ENCODE results near the gene PSAPL1. TPM values are rescaled to one million over a fixed set of nuclear protein-coding genes. Genes with fewer than 3 reads are reported as not detected.

PSAPL1 gene
- total RNA-seq, 4 donors from 2014 or later: 16.4 to 268 (median 137) TPM

GRCh38 chr4:7436256-7436655, 1.5 kb upstream of the PSAPL1 start:
- DNase-seq (ENCODE audit: low spot score in 2 of 2): no peak
- Histone ChIP-seq H3K4me1 (peaks cover 4% of the 10 kb centered on the region), H3K27ac (no peak overlapping the region), H3K27me3 (no peaks in the 10 kb centered on the region), H3K36me3 (no peaks in the 10 kb centered on the region), H3K4me3 (no peak overlapping the region), H3K9me3 (no peaks in the 10 kb centered on the region)
- TF ChIP-seq POLR2A (IDR thresholded peaks at IDR 0.05): no peak
- TF ChIP-seq POLR2AphosphoS5 (IDR thresholded peaks at IDR 0.05): no peak
- TF ChIP-seq EP300 (IDR thresholded peaks at IDR 0.05): no peak
- no peak for TF ChIP-seq CTCF (IDR thresholded peaks at IDR 0.05)
- 58% methylated on average over 4 of the region's 13 CpGs for WGBS

- H3K27ac ChIP-seq: no peak overlapping the region
- WGBS: 79% methylated on average over 11 of the region's 11 CpGs
- no peaks in the 10 kb centered on the region for H3K27me3 ChIP-seq
- DNase-seq (ENCODE audit: low spot score in 2 of 2): no peak
- no peaks in the 10 kb centered on the region for H3K36me3 ChIP-seq
- H3K4me1 ChIP-seq: peaks cover 4% of the 10 kb centered on the region
- TF ChIP-seq EP300 (IDR thresholded peaks at IDR 0.05) (no peak), CTCF (IDR thresholded peaks at IDR 0.05) (no peak)
- H3K4me3 ChIP-seq: no peak overlapping the region
- H3K9me3 ChIP-seq: no peaks in the 10 kb centered on the region
Measured at GRCh38 chr4:7435471-7436061, 836 bp upstream of the PSAPL1 start.

GRCh38 chr4:7434141-7434765, 477 bp downstream of the PSAPL1 start:
- no peaks in the 10 kb centered on the region for H3K27me3 ChIP-seq
- TF ChIP-seq POLR2AphosphoS5 (IDR thresholded peaks at IDR 0.05): no peak
- no peak for TF ChIP-seq CTCF (IDR thresholded peaks at IDR 0.05)
- H3K36me3 ChIP-seq: no peaks in the 10 kb centered on the region
- no peak overlapping the region for H3K4me3 ChIP-seq
- no peak for DNase-seq (ENCODE audit: low spot score in 2 of 2)
- no peak overlapping the region for H3K27ac ChIP-seq
- H3K4me1 ChIP-seq: peaks cover 4% of the 10 kb centered on the region
- H3K9me3 ChIP-seq: no peaks in the 10 kb centered on the region
- 69% methylated on average over 16 of the region's 26 CpGs for WGBS

GRCh38 chr4:7433376-7434140, 1.2 kb downstream of the PSAPL1 start:
- 96% methylated on average over 10 of the region's 28 CpGs for WGBS
- TF ChIP-seq CTCF (IDR thresholded peaks at IDR 0.05): no peak
- TF ChIP-seq POLR2AphosphoS5 (IDR thresholded peaks at IDR 0.05): no peak
- no peak for TF ChIP-seq EP300 (IDR thresholded peaks at IDR 0.05)
- TF ChIP-seq POLR2A (IDR thresholded peaks at IDR 0.05): no peak

More at GRCh38 chr4:7433376-7434140, 1.2 kb downstream of the PSAPL1 start:
- Histone ChIP-seq H3K4me1 (peaks cover 4% of the 10 kb centered on the region), H3K27me3 (no peaks in the 10 kb centered on the region), H3K9me3 (no peaks in the 10 kb centered on the region), H3K27ac (no peak overlapping the region), H3K4me3 (no peak overlapping the region), H3K36me3 (no peaks in the 10 kb centered on the region)
- no peak for DNase-seq (ENCODE audit: low spot score in 2 of 2)
